GM12891 (cell line): ENCODE results near the gene MND1.
"Not testable (repeated sequence)": the region's sequence is repeated elsewhere in the genome, so short reads cannot be mapped to it uniquely, and the experiment has no call there.

ENCODE experiments used
- DNase-seq: peaks from one replicate; pipeline ENCODE4 v3.0.0; 2011; ENCODE audit warnings: low spot score; ENCODE audit not compliant: insufficient read length
- FAIRE-seq: peaks from 2 replicates; lab custom pipeline; 2011; peaks lifted over from hg19 to GRCh38; lab: Jason Lieb, UNC
- PAX5 ChIP-seq: IDR thresholded peaks from 2 replicates; pipeline ENCODE4 v1.6.1; 2011; ENCODE audit warnings: low read length, moderate library complexity, mild to moderate bottlenecking; ENCODE audit not compliant: insufficient read depth, severe bottlenecking
- POLR2A ChIP-seq: IDR thresholded peaks from 2 replicates; pipeline ENCODE4 v1.6.1; 2011; ENCODE audit warnings: low read depth, low read length, control low read depth
- POLR2AphosphoS5 ChIP-seq: IDR thresholded peaks from 2 replicates; pipeline ENCODE4 v1.6.1; 2011; ENCODE audit warnings: low read depth, low read length, control low read depth
- POU2F2 ChIP-seq: IDR thresholded peaks from 2 replicates; pipeline ENCODE4 v1.6.1; 2011; ENCODE audit warnings: low read depth, mild to moderate bottlenecking, control low read depth, low read length, moderate library complexity
- SPI1 ChIP-seq: IDR thresholded peaks from 2 replicates; pipeline ENCODE4 v1.6.1; 2011; ENCODE audit warnings: low read depth, low read length, control low read depth
- TAF1 ChIP-seq: IDR thresholded peaks from 2 replicates; pipeline ENCODE4 v1.6.1; 2011; ENCODE audit warnings: low read depth, low read length, control low read depth

Gene MND1

DNA sequence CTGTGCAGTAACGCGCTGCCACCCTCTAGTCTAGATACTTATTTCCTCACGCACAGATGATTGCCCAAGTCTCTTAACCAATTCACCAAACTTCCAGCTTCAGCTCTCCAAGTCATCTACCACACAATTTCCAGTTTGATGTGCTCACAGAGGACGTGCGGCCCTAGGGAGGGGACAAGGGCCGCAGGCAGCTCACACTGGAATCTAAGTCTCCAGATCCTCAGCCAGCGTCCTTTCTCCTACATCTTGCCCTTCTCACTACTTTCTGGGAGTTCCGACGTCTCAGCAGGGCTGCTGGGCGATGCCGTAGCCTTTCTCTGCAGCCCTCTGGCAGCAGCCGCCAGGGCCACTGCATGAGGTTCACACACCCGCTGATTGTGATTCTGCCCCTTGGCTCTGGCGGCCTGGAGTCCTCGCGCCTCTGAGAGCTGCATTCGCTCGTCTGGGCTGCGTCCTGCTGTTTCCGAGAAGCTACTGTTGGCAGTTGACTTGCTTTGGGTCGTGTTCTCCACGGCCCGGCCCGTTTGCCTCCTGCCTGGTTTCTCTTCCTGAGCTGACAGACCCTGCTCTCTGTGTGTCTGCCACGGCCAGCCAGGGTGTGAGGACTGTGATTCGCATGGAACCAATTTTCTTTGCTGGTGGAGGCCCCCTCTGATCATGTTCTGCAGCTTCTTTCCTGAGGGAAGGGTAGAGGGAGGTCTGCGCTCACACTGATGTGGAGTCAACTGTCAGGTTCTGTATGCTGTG is 107.6 kb downstream of the MND1 start:
- no peak for TF ChIP-seq POU2F2
- no peak for TF ChIP-seq POLR2AphosphoS5
- TF ChIP-seq TAF1, result no peak
- TF ChIP-seq SPI1, result no peak
- no peak for TF ChIP-seq POLR2A
- TF ChIP-seq PAX5, result no peak
- DNase-seq, result no peak
- FAIRE-seq, result no peak

DNA sequence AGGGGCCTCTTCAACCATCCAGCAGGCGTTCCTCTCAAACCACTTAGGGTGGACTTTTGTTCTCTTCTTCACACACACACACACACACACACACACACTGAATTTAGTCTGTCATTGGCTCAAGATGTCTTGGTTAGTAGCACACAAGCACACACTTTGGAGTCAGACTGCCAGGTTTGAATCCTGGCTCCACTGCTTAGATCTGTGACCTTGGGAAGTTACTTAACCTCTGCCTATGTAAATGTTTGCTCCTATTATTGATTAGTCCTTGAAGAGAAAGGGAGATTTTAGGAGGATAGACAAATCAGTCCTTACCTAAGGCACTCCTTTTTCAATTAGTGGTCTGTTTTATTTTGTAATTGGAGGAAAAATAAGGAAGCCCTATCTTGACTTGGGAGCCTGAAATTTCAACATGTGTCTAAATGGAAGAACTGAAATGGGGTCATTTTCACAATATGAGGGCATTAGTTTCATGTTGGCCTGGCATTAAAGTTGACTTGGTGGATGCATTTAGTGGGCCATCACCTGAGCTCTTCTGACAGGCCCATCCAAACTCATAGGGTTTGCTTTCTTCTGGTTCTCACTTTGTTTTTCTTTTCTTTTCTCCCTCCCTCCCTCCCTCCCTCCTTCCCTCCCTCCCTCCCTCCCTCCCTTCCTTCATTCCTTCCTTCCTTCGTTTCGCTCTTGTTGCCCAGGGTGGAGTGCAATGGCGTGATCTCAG is 108.3 kb downstream of the MND1 start:
- TF ChIP-seq SPI1, result no peak
- no peak for TF ChIP-seq POLR2A
- no peak for TF ChIP-seq TAF1
- no peak for TF ChIP-seq PAX5
- no peak for TF ChIP-seq POU2F2
- no peak for TF ChIP-seq POLR2AphosphoS5
- FAIRE-seq (no peak), DNase-seq (no peak)

DNA sequence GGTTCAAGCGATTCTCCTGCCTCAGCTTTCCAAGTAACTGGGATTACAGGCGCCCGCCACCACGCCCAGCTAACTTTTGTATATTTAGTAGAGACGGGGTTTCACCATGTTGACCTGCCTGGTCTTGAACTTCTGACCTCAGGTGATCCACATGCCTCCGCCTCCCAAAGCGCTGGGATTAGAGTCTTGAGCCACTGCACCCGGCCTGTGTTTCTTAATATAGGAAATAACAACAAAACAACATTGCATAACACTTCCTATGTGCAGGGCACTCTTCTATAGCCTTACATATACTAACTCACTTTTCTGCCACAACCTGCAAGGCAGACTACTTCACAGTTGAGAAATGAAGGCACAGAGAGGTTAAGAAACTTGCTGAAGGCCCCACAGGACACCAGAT is 108.9 kb downstream of the MND1 start:
- DNase-seq (no peak), FAIRE-seq (no peak)
- no peak for TF ChIP-seq PAX5
- TF ChIP-seq POLR2A, result no peak
- no peak for TF ChIP-seq SPI1
- TF ChIP-seq POLR2AphosphoS5, result no peak
- no peak for TF ChIP-seq TAF1
- TF ChIP-seq POU2F2, result no peak

DNA sequence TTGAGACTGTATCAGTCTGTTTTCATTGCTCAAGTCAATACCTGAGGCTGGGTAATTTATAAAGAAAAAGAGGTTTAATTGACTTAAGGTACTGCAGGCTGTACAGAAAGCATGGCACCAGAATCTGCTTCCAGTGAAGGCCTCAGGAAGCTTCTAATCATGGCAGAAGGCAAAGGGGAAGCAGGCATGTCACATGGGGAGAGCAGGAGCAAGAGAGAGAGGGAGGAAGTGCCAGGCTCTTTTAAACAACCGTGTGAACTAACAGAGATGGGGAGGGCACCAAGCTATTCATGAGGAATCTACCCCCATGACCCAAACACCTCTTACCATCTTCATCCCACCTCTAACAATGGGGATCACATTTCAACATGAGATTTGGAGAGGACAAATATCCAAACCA is 114.5 kb downstream of the MND1 start:
- TF ChIP-seq PAX5, result no peak
- TF ChIP-seq POLR2AphosphoS5, result no peak
- no peak for TF ChIP-seq POLR2A
- no peak for TF ChIP-seq POU2F2
- no peak for TF ChIP-seq TAF1
- TF ChIP-seq SPI1, result no peak
- FAIRE-seq, result no peak
- DNase-seq, result no peak

DNA sequence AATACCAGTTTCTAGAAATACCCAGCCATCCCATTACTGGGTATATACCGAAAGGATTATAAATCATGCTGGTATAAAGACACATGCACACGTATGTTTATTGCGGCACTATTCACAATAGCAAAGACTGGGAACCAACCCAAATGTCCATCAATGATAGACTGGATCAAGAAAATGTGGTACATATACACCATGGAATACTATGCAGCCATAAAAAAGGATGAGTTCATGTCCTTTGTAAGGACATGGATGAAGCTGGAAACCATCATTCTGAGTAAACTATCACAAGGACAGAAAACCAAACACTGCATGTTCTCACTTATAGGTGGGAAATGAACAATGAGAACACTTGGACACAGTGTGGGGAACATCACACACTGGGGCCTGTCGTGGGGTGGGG is 117.1 kb downstream of the MND1 start:
- not testable (repeated sequence) for FAIRE-seq, DNase-seq

DNA sequence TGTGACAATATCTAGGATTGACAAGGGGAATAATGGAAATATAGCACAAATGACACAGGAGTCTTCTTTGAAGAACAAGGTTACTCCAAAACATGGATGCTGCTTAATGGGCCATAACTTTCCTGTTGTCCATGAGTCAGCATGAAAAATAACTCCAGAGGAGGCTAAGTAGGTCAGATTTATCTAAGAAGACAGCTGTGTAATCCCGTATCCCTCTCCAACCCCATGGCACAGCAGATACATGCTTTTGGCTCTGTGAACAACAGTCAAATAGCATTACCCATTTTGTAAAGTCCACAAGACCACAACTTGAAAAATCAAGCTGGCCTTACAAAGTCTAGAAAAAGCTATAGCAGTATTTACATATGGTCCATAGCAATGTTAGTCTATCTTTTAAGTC is 119.6 kb downstream of the MND1 start:
- no peak for TF ChIP-seq POU2F2
- no peak for TF ChIP-seq SPI1
- no peak for TF ChIP-seq PAX5
- no peak for TF ChIP-seq TAF1
- no peak for TF ChIP-seq POLR2AphosphoS5
- DNase-seq (no peak), FAIRE-seq (peak; percentile 5)
